Endothelial cell of umbilical vein (primary cell): ENCODE measurements around the gene AUTS2.

Experiments
- EZH2 ChIP-seq: IDR thresholded peaks from 2 replicates; pipeline ENCODE4 v1.6.1; 2012; ENCODE audit warnings: borderline replicate concordance, low read depth, mild to moderate bottlenecking, moderate library complexity, low read length, inconsistent platforms; ENCODE audit not compliant: severe bottlenecking
- FOS ChIP-seq: IDR thresholded peaks from 2 replicates; pipeline ENCODE4 v1.6.1; 2011; ENCODE audit warnings: mild to moderate bottlenecking, low read length, moderate library complexity, borderline replicate concordance; ENCODE audit not compliant: insufficient read depth
- GATA2 ChIP-seq: IDR thresholded peaks from 2 replicates; pipeline ENCODE4 v1.7.0; 2011; ENCODE audit warnings: low read depth, mild to moderate bottlenecking, moderate library complexity, mixed read lengths, low read length; ENCODE audit not compliant: insufficient read length, insufficient read depth
- POLR2A ChIP-seq: IDR thresholded peaks from 2 replicates; pipeline ENCODE4 v1.6.1; 2012; ENCODE audit warnings: low read depth, mild to moderate bottlenecking, control low read depth, low read length
- POLR2AphosphoS5 ChIP-seq: IDR thresholded peaks from 2 replicates; pipeline ENCODE4 v1.6.1; 2012; ENCODE audit warnings: low read depth, mild to moderate bottlenecking, control low read depth, low read length, moderate library complexity; ENCODE audit not compliant: insufficient read depth
- TF ChIP-seq, protein P1 (sequence below): IDR thresholded peaks from 2 replicates; pipeline ENCODE4 v1.6.1; 2011; ENCODE audit not compliant: insufficient read depth, insufficient read length
- TF ChIP-seq, protein P2 (sequence below), 2 donors: IDR thresholded peaks; 1 replicate in 1 of 2; 2 replicates in 1 of 2; pipeline ENCODE4 v1.5.1; 2011; ENCODE audit warnings: low read length in 2 of 2, mild to moderate bottlenecking in 2 of 2, moderate library complexity in 2 of 2, control low read depth in 1 of 2, inconsistent platforms in 1 of 2, low read depth in 1 of 2; ENCODE audit not compliant: insufficient read depth in 1 of 2; ENCODE audit errors: extremely low read depth in 1 of 2

DNA sequence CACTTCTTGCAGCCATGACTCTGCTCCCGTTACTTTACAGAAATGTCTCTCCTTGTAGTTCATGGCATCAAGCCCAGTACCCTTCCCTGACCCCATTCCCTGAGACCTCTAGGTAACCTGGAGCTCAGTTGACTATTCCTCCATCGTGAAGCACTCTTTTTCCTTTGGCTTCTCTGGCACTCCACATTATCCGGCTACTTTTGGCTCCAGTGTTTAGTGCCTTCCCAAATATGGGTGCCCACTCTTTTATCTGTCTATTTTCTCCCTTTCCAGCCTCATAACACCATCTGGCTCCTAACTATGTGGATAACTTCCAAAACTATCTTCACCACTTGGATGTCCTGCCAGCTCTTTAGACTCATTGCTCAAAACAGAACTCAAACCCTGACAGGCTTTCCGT lies 788.9 kb downstream of the AUTS2 start:
- TF ChIP-seq, protein P1, sequence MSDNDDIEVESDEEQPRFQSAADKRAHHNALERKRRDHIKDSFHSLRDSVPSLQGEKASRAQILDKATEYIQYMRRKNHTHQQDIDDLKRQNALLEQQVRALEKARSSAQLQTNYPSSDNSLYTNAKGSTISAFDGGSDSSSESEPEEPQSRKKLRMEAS, result no peak
- TF ChIP-seq EZH2 (no peak), POLR2AphosphoS5 (no peak), FOS (no peak), POLR2A (no peak), GATA2 (no peak)
- TF ChIP-seq, protein P2, sequence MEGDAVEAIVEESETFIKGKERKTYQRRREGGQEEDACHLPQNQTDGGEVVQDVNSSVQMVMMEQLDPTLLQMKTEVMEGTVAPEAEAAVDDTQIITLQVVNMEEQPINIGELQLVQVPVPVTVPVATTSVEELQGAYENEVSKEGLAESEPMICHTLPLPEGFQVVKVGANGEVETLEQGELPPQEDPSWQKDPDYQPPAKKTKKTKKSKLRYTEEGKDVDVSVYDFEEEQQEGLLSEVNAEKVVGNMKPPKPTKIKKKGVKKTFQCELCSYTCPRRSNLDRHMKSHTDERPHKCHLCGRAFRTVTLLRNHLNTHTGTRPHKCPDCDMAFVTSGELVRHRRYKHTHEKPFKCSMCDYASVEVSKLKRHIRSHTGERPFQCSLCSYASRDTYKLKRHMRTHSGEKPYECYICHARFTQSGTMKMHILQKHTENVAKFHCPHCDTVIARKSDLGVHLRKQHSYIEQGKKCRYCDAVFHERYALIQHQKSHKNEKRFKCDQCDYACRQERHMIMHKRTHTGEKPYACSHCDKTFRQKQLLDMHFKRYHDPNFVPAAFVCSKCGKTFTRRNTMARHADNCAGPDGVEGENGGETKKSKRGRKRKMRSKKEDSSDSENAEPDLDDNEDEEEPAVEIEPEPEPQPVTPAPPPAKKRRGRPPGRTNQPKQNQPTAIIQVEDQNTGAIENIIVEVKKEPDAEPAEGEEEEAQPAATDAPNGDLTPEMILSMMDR (IDR thresholded peaks at IDR 0.05; ENCODE audit: extremely low read depth in 1 of 2, insufficient read depth in 1 of 2, low read depth in 1 of 2, low read length in 2 of 2), result no peak
